Suprapubic skin (tissue), 4 donors: Measurements from ENCODE around the gene RBMS1.

Source experiments
- POLR2A ChIP-seq, 2 donors: fragments of 450-650 bp; IDR thresholded peaks; one replicate each; pipeline ENCODE4 v1.6.1; 2017; ENCODE audit warnings: antibody characterized with exemption in 2 of 2, mild to moderate bottlenecking in 2 of 2, moderate library complexity in 2 of 2
- POLR2AphosphoS5 ChIP-seq, 3 donors: sonication (generic); formaldehyde crosslinking; IDR thresholded peaks; one replicate each; pipeline ENCODE4 v1.6.1; 2017; ENCODE audit warnings: antibody characterized with exemption in 3 of 3
- TF ChIP-seq, protein P1 (sequence below), 2 donors: fragments of 200-600 bp in 1 of 2; fragments of 450-650 bp in 1 of 2; sonication (generic) in 1 of 2; IDR thresholded peaks; one replicate each; pipeline ENCODE4 v1.5.1; 2016 to 2019; ENCODE audit warnings: antibody characterized with exemption in 2 of 2, mild to moderate bottlenecking in 1 of 2, moderate library complexity in 1 of 2

DNA sequence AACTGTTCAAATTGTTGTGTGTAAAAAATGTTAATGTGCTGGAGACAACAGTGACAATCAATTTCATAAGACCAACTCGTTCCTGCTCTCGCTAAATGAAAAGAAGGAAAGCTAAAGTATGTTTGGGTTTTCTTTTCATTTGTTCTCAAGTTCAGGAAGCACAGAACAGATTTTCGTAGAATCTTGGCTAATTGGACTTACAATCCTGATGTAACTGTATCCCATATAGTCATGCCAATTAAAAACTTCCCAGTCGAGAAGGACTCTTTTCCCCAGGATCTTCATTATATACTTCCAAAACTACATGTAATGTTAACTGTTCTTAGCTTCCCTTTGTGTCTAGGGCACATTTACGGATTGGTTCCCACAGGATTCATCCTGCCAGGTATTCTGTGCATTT lies 158.2 kb downstream of the RBMS1 start:
- no peak for TF ChIP-seq POLR2AphosphoS5 (IDR thresholded peaks at IDR 0.05)
- TF ChIP-seq, protein P1, sequence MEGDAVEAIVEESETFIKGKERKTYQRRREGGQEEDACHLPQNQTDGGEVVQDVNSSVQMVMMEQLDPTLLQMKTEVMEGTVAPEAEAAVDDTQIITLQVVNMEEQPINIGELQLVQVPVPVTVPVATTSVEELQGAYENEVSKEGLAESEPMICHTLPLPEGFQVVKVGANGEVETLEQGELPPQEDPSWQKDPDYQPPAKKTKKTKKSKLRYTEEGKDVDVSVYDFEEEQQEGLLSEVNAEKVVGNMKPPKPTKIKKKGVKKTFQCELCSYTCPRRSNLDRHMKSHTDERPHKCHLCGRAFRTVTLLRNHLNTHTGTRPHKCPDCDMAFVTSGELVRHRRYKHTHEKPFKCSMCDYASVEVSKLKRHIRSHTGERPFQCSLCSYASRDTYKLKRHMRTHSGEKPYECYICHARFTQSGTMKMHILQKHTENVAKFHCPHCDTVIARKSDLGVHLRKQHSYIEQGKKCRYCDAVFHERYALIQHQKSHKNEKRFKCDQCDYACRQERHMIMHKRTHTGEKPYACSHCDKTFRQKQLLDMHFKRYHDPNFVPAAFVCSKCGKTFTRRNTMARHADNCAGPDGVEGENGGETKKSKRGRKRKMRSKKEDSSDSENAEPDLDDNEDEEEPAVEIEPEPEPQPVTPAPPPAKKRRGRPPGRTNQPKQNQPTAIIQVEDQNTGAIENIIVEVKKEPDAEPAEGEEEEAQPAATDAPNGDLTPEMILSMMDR (IDR thresholded peaks at IDR 0.05), result no peak
- TF ChIP-seq POLR2A (IDR thresholded peaks at IDR 0.05), result no peak
